Islet of Langerhans (tissue), 1 donor: ENCODE data around the gene RNF13.

Experiments
- FAIRE-seq: peaks from one replicate; lab custom pipeline; 2011; peaks lifted over from hg19 to GRCh38; lab: Jason Lieb, UNC

The RNF13 gene, protein sequence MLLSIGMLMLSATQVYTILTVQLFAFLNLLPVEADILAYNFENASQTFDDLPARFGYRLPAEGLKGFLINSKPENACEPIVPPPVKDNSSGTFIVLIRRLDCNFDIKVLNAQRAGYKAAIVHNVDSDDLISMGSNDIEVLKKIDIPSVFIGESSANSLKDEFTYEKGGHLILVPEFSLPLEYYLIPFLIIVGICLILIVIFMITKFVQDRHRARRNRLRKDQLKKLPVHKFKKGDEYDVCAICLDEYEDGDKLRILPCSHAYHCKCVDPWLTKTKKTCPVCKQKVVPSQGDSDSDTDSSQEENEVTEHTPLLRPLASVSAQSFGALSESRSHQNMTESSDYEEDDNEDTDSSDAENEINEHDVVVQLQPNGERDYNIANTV

GRCh38 chr3:149812606-149813366 is at the start of gene RNF13:
Gene RNF13 (plus strand): TSS chr3:149813215. CDS start chr3:149846027, 32,812 bp downstream.
- peak; percentile 17 for FAIRE-seq

DNA sequence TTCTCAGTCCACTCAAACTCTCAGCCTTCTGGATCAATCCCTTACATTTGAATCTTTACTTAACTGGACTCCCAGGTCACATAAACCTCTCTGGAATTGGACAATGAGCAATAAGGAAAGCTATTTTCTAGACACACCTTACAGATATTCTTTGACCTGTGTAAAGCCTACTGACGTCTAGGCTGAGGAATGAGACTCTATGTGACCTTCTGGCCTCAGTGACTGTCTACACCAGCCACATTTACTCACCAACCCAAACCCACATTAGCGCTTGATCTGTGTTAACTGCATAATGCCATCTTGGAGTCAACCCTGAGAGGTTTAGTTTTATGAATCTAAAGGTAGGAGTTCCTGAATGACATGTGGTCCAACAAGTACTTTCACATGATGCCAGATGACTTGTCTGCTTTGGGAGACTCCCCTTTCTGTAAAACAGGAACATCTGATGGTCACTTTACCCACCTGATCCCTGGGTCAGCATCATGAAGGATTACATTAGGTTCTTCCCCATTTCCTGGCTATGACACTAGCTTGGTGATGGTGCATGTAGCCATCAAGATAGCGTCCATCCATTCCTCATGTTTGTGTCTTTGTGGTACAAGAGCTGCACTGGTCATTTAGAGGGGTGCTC is 49.3 kb upstream of the RNF13 start:
- no peak for FAIRE-seq

GRCh38 chr3:149764302-149764701 is 48.7 kb upstream of the RNF13 start:
- no peak for FAIRE-seq

GRCh38 chr3:149765762-149766334 is 47.2 kb upstream of the RNF13 start:
- FAIRE-seq: peak; percentile 98

GRCh38 chr3:149767720-149768119 is 45.3 kb upstream of the RNF13 start:
- no peak for FAIRE-seq

GRCh38 chr3:149768704-149769103 is 44.3 kb upstream of the RNF13 start:
- no peak for FAIRE-seq

DNA sequence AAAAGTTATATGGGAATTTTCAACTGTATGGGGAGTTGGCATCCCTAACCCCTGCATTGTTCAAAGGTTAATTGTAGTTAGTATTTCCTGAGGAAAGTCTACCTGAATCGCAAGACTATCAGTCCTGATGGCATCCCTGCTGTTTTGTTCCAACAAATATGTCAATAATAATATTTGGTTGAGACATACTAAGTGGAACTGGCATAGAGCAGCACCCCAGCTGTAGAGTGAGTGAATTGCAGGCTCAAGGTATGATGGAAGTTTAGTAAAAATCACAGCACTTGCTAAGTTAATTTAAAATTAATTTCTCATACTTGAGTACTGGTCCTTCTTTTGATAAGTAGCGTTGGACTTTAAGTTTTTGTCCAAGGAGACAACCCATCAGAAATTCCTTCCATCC is 42.8 kb upstream of the RNF13 start:
- no peak for FAIRE-seq

GRCh38 chr3:149771652-149772271 is 41.3 kb upstream of the RNF13 start:
- FAIRE-seq: no peak

- no peak for FAIRE-seq
Measured at GRCh38 chr3:149772861-149773260, 40.2 kb upstream of the RNF13 start.

- no peak for FAIRE-seq
Measured at GRCh38 chr3:149776170-149776569, 36.8 kb upstream of the RNF13 start.

- FAIRE-seq: no peak
Measured at GRCh38 chr3:149777414-149778214, 35.4 kb upstream of the RNF13 start.

- FAIRE-seq: no peak
Measured at GRCh38 chr3:149781211-149781610, 31.8 kb upstream of the RNF13 start.

GRCh38 chr3:149781741-149782140 is 31.3 kb upstream of the RNF13 start:
- FAIRE-seq: no peak

- no peak for FAIRE-seq
Measured at GRCh38 chr3:149783576-149783975, 29.4 kb upstream of the RNF13 start.

DNA sequence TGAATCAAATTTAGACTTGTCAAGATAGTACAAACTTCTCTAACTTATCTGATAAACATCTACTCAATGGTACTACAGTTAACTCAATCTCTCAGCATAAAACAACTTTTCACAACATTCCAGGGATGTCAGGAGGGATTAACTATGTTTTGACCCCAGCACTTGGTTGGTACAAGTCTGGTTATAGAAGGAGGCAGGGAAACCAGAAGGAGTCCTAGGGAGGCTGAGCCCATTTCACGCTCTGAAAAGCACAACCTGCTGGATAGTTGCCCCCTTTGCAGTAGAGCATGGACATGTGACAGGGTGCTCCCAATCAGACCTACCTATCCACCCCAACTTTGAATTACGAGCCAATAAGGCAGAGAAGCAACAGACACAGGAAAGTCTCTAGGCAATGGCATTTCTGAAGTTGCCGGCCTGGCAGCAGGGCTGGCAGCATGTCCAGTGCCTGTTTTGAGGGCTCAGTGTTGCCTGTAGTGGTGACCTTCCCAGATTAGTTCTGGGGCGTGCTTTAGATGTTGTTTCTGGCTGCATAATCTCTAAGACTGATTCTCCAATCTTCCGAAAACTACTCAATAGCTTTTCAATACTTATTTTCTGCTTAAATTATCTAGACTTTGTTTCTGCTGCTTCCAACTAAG is 28.8 kb upstream of the RNF13 start:
- no peak for FAIRE-seq

DNA sequence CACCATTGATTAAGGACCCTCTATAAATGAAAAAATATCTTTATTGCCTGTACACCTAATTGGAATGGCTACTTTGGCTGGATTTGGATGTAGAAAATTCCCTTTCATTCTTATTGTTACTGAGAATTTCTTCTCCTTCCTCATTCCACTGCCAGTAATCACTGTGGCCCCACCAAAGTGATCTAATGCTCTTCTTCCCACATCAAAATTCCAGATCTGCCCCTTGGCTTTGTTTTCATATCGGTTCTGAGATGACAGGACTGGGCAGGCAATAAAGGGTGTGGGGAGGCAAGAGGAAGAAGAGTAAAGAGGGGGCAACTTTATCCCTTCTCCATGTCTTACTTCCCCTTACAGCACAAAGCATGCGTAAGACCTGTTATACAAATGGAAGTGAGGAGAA is 22.7 kb upstream of the RNF13 start:
- no peak for FAIRE-seq

GRCh38 chr3:149790698-149791097 is 22.3 kb upstream of the RNF13 start:
- no peak for FAIRE-seq

- no peak for FAIRE-seq
Measured at GRCh38 chr3:149792452-149793270, 20.4 kb upstream of the RNF13 start, which contains the start of gene ANKUB1. Gene ANKUB1 (minus strand): TSS chr3:149792554. CDS start chr3:149792366, 188 bp downstream.

DNA sequence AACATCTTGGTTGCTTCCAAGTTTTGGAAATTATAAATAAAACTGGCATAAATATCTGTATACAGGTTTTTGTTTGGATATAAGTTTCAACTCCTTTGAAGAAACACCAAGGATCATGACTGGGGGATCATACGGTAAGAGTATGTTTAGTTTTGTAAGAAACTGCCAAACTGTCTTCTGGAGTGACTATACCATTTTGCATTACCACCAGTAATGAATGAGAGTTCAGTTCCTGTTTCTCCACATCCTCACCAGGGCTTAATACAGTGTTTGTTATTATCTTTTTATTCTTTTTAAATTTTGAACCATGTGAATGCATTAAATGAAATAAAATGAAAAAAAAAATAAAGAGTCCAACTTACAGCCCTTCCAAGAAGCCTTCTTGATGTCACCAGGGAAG is 17.0 kb upstream of the RNF13 start:
- no peak for FAIRE-seq

- no peak for FAIRE-seq
Measured at GRCh38 chr3:149800693-149801092, 12.3 kb upstream of the RNF13 start.
